ENCODE measurements around the gene CAGE1.

Gene CAGE1

GRCh38 chr6:7311917-7312615 is 77.5 kb downstream of the CAGE1 start:
- Histone ChIP-seq H3K4me3 (ENCODE audit: low read length) (peak overlapping the region; percentile 91), H3K4me1 (ENCODE audit: control insufficient read depth, insufficient read depth, low read length) (no peaks in the 10 kb centered on the region), H3K36me3 (ENCODE audit: control insufficient read depth, insufficient read depth, low read length) (peaks cover under 1% of the 10 kb centered on the region; the same call in 1 of the 2 replicates), H3K9me3 (ENCODE audit: control insufficient read depth, insufficient read depth, low read length) (no peaks in the 10 kb centered on the region), H3K27me3 (ENCODE audit: control insufficient read depth, insufficient read depth, low read length) (no peaks in the 10 kb centered on the region), H3K27ac (ENCODE audit: low read length) (no peak overlapping the region)
- DNase-seq (ENCODE audit: low read depth, low spot score), result no peak
- WGBS (ENCODE audit: insufficient coverage, insufficient read length), result no CpG with 5 or more reads among the region's 17 CpGs

GRCh38 chr6:7311176-7311575 is 78.4 kb downstream of the CAGE1 start:
- peaks cover 3% of the 10 kb centered on the region; the same call in 1 of the 2 replicates for H3K36me3 ChIP-seq (ENCODE audit: control insufficient read depth, insufficient read depth, low read length)
- H3K9me3 ChIP-seq (ENCODE audit: control insufficient read depth, insufficient read depth, low read length), result no peaks in the 10 kb centered on the region
- H3K27me3 ChIP-seq (ENCODE audit: control insufficient read depth, insufficient read depth, low read length), result no peaks in the 10 kb centered on the region
- DNase-seq (ENCODE audit: low read depth, low spot score), result no peak
- no peak overlapping the region for H3K27ac ChIP-seq (ENCODE audit: low read length)
- H3K4me3 ChIP-seq (ENCODE audit: low read length), result no peak overlapping the region
- no CpG with 5 or more reads among the region's 1 CpG for WGBS (ENCODE audit: insufficient coverage, insufficient read length)
- no peaks in the 10 kb centered on the region for H3K4me1 ChIP-seq (ENCODE audit: control insufficient read depth, insufficient read depth, low read length)

GRCh38 chr6:7309050-7309449 is 80.5 kb downstream of the CAGE1 start:
- no peak overlapping the region for H3K4me3 ChIP-seq (ENCODE audit: low read length)
- H3K27me3 ChIP-seq (ENCODE audit: control insufficient read depth, insufficient read depth, low read length), result no peaks in the 10 kb centered on the region
- H3K36me3 ChIP-seq (ENCODE audit: control insufficient read depth, insufficient read depth, low read length), result peaks cover 4% of the 10 kb centered on the region; the same call in 1 of the 2 replicates
- H3K4me1 ChIP-seq (ENCODE audit: control insufficient read depth, insufficient read depth, low read length), result no peaks in the 10 kb centered on the region
- DNase-seq (ENCODE audit: low read depth, low spot score), result no peak
- WGBS (ENCODE audit: insufficient coverage, insufficient read length), result no CpG with 5 or more reads among the region's 5 CpGs
- no peaks in the 10 kb centered on the region for H3K9me3 ChIP-seq (ENCODE audit: control insufficient read depth, insufficient read depth, low read length)
- no peak overlapping the region for H3K27ac ChIP-seq (ENCODE audit: low read length)

- H3K4me3 ChIP-seq (ENCODE audit: low read length), result no peak overlapping the region
- DNase-seq (ENCODE audit: low read depth, low spot score), result no peak
- no peaks in the 10 kb centered on the region for H3K27me3 ChIP-seq (ENCODE audit: control insufficient read depth, insufficient read depth, low read length)
- H3K4me1 ChIP-seq (ENCODE audit: control insufficient read depth, insufficient read depth, low read length), result no peaks in the 10 kb centered on the region
- WGBS (ENCODE audit: insufficient coverage, insufficient read length), result 100% methylated on average over 1 of the region's 5 CpGs
- H3K9me3 ChIP-seq (ENCODE audit: control insufficient read depth, insufficient read depth, low read length), result no peaks in the 10 kb centered on the region
- peaks cover 6% of the 10 kb centered on the region; the same call in 1 of the 2 replicates for H3K36me3 ChIP-seq (ENCODE audit: control insufficient read depth, insufficient read depth, low read length)
- no peak overlapping the region for H3K27ac ChIP-seq (ENCODE audit: low read length)
Measured at GRCh38 chr6:7307533-7307932, 82.0 kb downstream of the CAGE1 start.

- H3K4me1 ChIP-seq (ENCODE audit: control insufficient read depth, insufficient read depth, low read length), result no peaks in the 10 kb centered on the region
- H3K9me3 ChIP-seq (ENCODE audit: control insufficient read depth, insufficient read depth, low read length), result no peaks in the 10 kb centered on the region
- WGBS (ENCODE audit: insufficient coverage, insufficient read length), result no CpG with 5 or more reads among the region's 1 CpG
- no peak overlapping the region for H3K4me3 ChIP-seq (ENCODE audit: low read length)
- no peak for DNase-seq (ENCODE audit: low read depth, low spot score)
- peaks cover 11% of the 10 kb centered on the region; the same call in 1 of the 2 replicates for H3K36me3 ChIP-seq (ENCODE audit: control insufficient read depth, insufficient read depth, low read length)
- no peaks in the 10 kb centered on the region for H3K27me3 ChIP-seq (ENCODE audit: control insufficient read depth, insufficient read depth, low read length)
- no peak overlapping the region for H3K27ac ChIP-seq (ENCODE audit: low read length)
Measured at GRCh38 chr6:7304821-7305220, 84.7 kb downstream of the CAGE1 start.

- no peak for DNase-seq (ENCODE audit: low read depth, low spot score)
- Histone ChIP-seq H3K36me3 (ENCODE audit: control insufficient read depth, insufficient read depth, low read length) (peaks cover 15% of the 10 kb centered on the region; the same call in 1 of the 2 replicates), H3K27me3 (ENCODE audit: control insufficient read depth, insufficient read depth, low read length) (no peaks in the 10 kb centered on the region), H3K27ac (ENCODE audit: low read length) (no peak overlapping the region), H3K4me3 (ENCODE audit: low read length) (no peak overlapping the region), H3K4me1 (ENCODE audit: control insufficient read depth, insufficient read depth, low read length) (no peaks in the 10 kb centered on the region), H3K9me3 (ENCODE audit: control insufficient read depth, insufficient read depth, low read length) (no peaks in the 10 kb centered on the region)
- WGBS (ENCODE audit: insufficient coverage, insufficient read length), result no CpG with 5 or more reads among the region's 7 CpGs
Measured at GRCh38 chr6:7301702-7302101, 87.8 kb downstream of the CAGE1 start.

- Histone ChIP-seq H3K4me3 (ENCODE audit: low read length) (no peak overlapping the region), H3K4me1 (ENCODE audit: control insufficient read depth, insufficient read depth, low read length) (no peaks in the 10 kb centered on the region), H3K36me3 (ENCODE audit: control insufficient read depth, insufficient read depth, low read length) (peaks cover 15% of the 10 kb centered on the region; the same call in 1 of the 2 replicates), H3K27me3 (ENCODE audit: control insufficient read depth, insufficient read depth, low read length) (no peaks in the 10 kb centered on the region), H3K27ac (ENCODE audit: low read length) (no peak overlapping the region), H3K9me3 (ENCODE audit: control insufficient read depth, insufficient read depth, low read length) (no peaks in the 10 kb centered on the region)
- WGBS (ENCODE audit: insufficient coverage, insufficient read length), result 100% methylated on average over 1 of the region's 5 CpGs
- no peak for DNase-seq (ENCODE audit: low read depth, low spot score)
Measured at GRCh38 chr6:7300926-7301325, 88.6 kb downstream of the CAGE1 start.

GRCh38 chr6:7298113-7298512 is 91.4 kb downstream of the CAGE1 start:
- H3K4me3 ChIP-seq (ENCODE audit: low read length), result no peak overlapping the region
- no peaks in the 10 kb centered on the region for H3K9me3 ChIP-seq (ENCODE audit: control insufficient read depth, insufficient read depth, low read length)
- no peaks in the 10 kb centered on the region for H3K4me1 ChIP-seq (ENCODE audit: control insufficient read depth, insufficient read depth, low read length)
- peaks cover 15% of the 10 kb centered on the region; the same call in 1 of the 2 replicates for H3K36me3 ChIP-seq (ENCODE audit: control insufficient read depth, insufficient read depth, low read length)
- no peaks in the 10 kb centered on the region for H3K27me3 ChIP-seq (ENCODE audit: control insufficient read depth, insufficient read depth, low read length)
- DNase-seq (ENCODE audit: low read depth, low spot score), result no peak
- no CpG with 5 or more reads among the region's 1 CpG for WGBS (ENCODE audit: insufficient coverage, insufficient read length)
- no peak overlapping the region for H3K27ac ChIP-seq (ENCODE audit: low read length)

GRCh38 chr6:7296602-7297001 is 92.9 kb downstream of the CAGE1 start:
- Histone ChIP-seq H3K4me3 (ENCODE audit: low read length) (no peak overlapping the region), H3K27ac (ENCODE audit: low read length) (no peak overlapping the region), H3K4me1 (ENCODE audit: control insufficient read depth, insufficient read depth, low read length) (no peaks in the 10 kb centered on the region), H3K36me3 (ENCODE audit: control insufficient read depth, insufficient read depth, low read length) (peaks cover 15% of the 10 kb centered on the region; the same call in 1 of the 2 replicates), H3K9me3 (ENCODE audit: control insufficient read depth, insufficient read depth, low read length) (no peaks in the 10 kb centered on the region), H3K27me3 (ENCODE audit: control insufficient read depth, insufficient read depth, low read length) (no peaks in the 10 kb centered on the region)
- no peak for DNase-seq (ENCODE audit: low read depth, low spot score)
- WGBS (ENCODE audit: insufficient coverage, insufficient read length), result no CpG with 5 or more reads among the region's 2 CpGs

GRCh38 chr6:7295916-7296315 is 93.6 kb downstream of the CAGE1 start:
- H3K36me3 ChIP-seq (ENCODE audit: control insufficient read depth, insufficient read depth, low read length), result peaks cover 13% of the 10 kb centered on the region; the same call in 1 of the 2 replicates
- H3K27ac ChIP-seq (ENCODE audit: low read length), result no peak overlapping the region
- no peak overlapping the region for H3K4me3 ChIP-seq (ENCODE audit: low read length)
- H3K4me1 ChIP-seq (ENCODE audit: control insufficient read depth, insufficient read depth, low read length), result no peaks in the 10 kb centered on the region
- no peak for DNase-seq (ENCODE audit: low read depth, low spot score)
- no peaks in the 10 kb centered on the region for H3K27me3 ChIP-seq (ENCODE audit: control insufficient read depth, insufficient read depth, low read length)
- no peaks in the 10 kb centered on the region for H3K9me3 ChIP-seq (ENCODE audit: control insufficient read depth, insufficient read depth, low read length)
- no CpG with 5 or more reads among the region's 3 CpGs for WGBS (ENCODE audit: insufficient coverage, insufficient read length)
